ENCODE measurements around the gene ADCY5. TPM values are rescaled to one million over a fixed set of nuclear protein-coding genes. Genes with fewer than 3 reads are reported as not detected.
A peak's percentile ranks its signal among the peaks of the same experiment; 100 is the strongest.

Gene ADCY5
- total RNA-seq, 1 donor from 2014 or later: 32.2 TPM

GRCh38 chr3:123349566-123350435 is 99.1 kb downstream of the ADCY5 start:
- Histone ChIP-seq H3K27me3 (no peaks in the 10 kb centered on the region), H3K9me3 (no peaks in the 10 kb centered on the region), H3K4me1 (peaks cover 7 to 60% of the 10 kb centered on the region in 2 donors), H3K36me3 (no peaks in the 10 kb centered on the region), H3K4me3 (no peak overlapping the region), H3K27ac (peak overlapping the region in 1 of 2 donors; percentile 71)
- no peak for DNase-seq (ENCODE audit: low spot score in 2 of 2)
- TF ChIP-seq, protein P1, sequence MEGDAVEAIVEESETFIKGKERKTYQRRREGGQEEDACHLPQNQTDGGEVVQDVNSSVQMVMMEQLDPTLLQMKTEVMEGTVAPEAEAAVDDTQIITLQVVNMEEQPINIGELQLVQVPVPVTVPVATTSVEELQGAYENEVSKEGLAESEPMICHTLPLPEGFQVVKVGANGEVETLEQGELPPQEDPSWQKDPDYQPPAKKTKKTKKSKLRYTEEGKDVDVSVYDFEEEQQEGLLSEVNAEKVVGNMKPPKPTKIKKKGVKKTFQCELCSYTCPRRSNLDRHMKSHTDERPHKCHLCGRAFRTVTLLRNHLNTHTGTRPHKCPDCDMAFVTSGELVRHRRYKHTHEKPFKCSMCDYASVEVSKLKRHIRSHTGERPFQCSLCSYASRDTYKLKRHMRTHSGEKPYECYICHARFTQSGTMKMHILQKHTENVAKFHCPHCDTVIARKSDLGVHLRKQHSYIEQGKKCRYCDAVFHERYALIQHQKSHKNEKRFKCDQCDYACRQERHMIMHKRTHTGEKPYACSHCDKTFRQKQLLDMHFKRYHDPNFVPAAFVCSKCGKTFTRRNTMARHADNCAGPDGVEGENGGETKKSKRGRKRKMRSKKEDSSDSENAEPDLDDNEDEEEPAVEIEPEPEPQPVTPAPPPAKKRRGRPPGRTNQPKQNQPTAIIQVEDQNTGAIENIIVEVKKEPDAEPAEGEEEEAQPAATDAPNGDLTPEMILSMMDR (IDR thresholded peaks at IDR 0.05): no peak
- intact Hi-C loops (cut with DNase I): loop anchor here (5.0 kb wide), 1 partner anchor 78 kb away; no protein-coding TSS in a partner anchor

DNA sequence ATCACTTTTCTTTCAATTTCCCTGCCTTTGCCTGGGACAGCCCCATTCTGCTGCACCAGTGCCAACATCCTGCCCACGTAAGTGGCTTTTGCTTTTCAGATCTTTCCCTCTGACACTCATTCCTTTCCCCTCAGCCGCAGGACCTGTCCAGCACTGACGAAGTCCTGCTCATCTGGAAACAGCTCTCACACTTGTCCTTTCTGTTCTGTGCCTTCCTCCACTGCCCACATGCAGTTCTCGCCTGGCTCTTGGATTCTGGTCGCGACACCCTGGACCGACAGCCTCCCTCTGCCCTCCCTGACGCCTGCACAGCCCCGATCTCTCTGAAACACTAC is 99.7 kb downstream of the ADCY5 start:
- H3K4me1 ChIP-seq: peaks cover 12 to 65% of the 10 kb centered on the region in 2 donors
- intact Hi-C loops (cut with DNase I): no loop called here
- no peak overlapping the region for H3K4me3 ChIP-seq
- DNase-seq (ENCODE audit: low spot score in 2 of 2): no peak
- H3K36me3 ChIP-seq: no peaks in the 10 kb centered on the region
- H3K27ac ChIP-seq: peak overlapping the region in 1 of 2 donors; percentile 71
- no peaks in the 10 kb centered on the region for H3K9me3 ChIP-seq
- TF ChIP-seq, protein P1 (IDR thresholded peaks at IDR 0.05): no peak
- H3K27me3 ChIP-seq: no peaks in the 10 kb centered on the region

DNA sequence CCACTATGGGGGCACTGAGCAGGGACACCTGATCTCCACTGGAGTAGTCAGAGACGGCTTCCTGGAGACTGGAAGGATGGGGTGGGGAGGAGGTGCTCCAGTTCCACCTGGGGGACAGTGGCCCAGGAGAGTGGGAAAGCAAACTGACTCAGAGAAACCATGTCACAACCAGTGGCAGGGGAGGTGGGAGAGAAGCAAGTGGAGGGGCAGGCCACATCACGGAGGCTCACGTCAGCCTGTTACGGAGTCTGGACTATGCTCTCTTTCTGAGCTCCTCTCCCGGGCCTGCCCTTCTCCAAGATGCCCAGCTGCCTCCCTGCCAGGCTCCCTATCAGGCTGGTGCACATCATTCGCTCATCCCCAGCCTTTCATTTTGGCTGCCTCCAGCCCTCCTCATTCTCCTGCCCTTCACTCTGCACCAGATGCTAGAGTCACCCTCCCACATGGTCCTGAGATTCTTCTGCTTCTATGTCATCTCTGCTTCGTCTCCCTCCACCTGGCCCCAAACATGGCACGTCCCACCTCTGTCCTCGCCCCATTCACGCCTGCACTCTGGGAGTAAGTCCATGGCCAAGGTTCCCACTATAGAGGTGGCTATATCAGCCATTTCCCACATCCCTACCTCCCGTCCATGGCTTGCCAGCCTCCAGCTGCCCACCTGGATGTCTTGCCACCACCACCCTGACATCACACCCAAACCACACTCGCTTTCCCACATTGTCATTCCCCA is 100.3 kb downstream of the ADCY5 start:
- intact Hi-C loops (cut with DNase I): no loop called here
- Histone ChIP-seq H3K36me3 (no peaks in the 10 kb centered on the region), H3K4me1 (peaks cover 15 to 69% of the 10 kb centered on the region in 2 donors), H3K27me3 (no peaks in the 10 kb centered on the region), H3K4me3 (no peak overlapping the region), H3K27ac (peak overlapping the region in 1 of 2 donors; percentile 71), H3K9me3 (no peaks in the 10 kb centered on the region)
- TF ChIP-seq, protein P1 (IDR thresholded peaks at IDR 0.05): no peak
- no peak for DNase-seq (ENCODE audit: low spot score in 2 of 2)

GRCh38 chr3:123347691-123348264 is 101.1 kb downstream of the ADCY5 start:
- Histone ChIP-seq H3K9me3 (no peaks in the 10 kb centered on the region), H3K27me3 (no peaks in the 10 kb centered on the region), H3K4me3 (no peak overlapping the region), H3K27ac (peak overlapping the region; percentile 64 to 71), H3K36me3 (no peaks in the 10 kb centered on the region), H3K4me1 (peaks cover 12 to 67% of the 10 kb centered on the region in 2 donors)
- DNase-seq (ENCODE audit: low spot score in 2 of 2): no peak
- intact Hi-C loops (cut with DNase I): loop anchor here (2.0 kb wide), 1 partner anchor 101 kb away; the partner anchor contains the start of gene ADCY5
- TF ChIP-seq, protein P1 (IDR thresholded peaks at IDR 0.05): no peak

DNA sequence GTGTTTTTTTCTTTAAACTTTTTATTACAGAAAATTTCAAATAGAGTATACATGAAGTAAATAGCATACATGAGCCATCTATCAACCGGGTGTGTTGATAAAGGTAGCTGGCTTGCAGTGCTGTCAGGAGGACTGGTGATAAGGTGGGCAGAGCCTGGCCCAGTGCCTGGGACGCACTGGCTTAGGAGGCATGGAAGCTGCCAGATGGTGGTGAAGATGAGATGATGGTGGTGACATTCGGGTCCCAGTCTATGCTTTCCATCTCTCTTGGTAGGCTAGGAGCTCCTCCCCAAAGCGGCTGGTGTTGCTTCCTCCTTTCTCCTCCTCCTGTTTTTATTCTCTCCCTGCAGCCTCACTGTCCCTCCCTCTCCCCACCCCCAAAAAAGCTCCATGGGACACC is 101.7 kb downstream of the ADCY5 start:
- intact Hi-C loops (cut with DNase I): loop anchor here (2.0 kb wide), 1 partner anchor 102 kb away; the partner anchor contains the start of gene ADCY5
- Histone ChIP-seq H3K4me1 (peaks cover 8 to 61% of the 10 kb centered on the region in 2 donors), H3K4me3 (peak overlapping the region in 1 of 2 donors; percentile 11), H3K9me3 (no peaks in the 10 kb centered on the region), H3K36me3 (no peaks in the 10 kb centered on the region), H3K27ac (peak overlapping the region; percentile 58 to 64), H3K27me3 (no peaks in the 10 kb centered on the region)
- TF ChIP-seq, protein P1 (IDR thresholded peaks at IDR 0.05): no peak
- no peak for DNase-seq (ENCODE audit: low spot score in 2 of 2)
